NCI-H2227 (cell line): ENCODE data around the gene TMIE.

ENCODE experiments used
- DNase-seq: peaks from one replicate; lab custom pipeline; 2025; ENCODE audit not compliant: unreplicated experiment; lab: John Stamatoyannopoulos, UW

TMIE gene, protein sequence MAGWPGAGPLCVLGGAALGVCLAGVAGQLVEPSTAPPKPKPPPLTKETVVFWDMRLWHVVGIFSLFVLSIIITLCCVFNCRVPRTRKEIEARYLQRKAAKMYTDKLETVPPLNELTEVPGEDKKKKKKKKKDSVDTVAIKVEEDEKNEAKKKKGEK

DNA sequence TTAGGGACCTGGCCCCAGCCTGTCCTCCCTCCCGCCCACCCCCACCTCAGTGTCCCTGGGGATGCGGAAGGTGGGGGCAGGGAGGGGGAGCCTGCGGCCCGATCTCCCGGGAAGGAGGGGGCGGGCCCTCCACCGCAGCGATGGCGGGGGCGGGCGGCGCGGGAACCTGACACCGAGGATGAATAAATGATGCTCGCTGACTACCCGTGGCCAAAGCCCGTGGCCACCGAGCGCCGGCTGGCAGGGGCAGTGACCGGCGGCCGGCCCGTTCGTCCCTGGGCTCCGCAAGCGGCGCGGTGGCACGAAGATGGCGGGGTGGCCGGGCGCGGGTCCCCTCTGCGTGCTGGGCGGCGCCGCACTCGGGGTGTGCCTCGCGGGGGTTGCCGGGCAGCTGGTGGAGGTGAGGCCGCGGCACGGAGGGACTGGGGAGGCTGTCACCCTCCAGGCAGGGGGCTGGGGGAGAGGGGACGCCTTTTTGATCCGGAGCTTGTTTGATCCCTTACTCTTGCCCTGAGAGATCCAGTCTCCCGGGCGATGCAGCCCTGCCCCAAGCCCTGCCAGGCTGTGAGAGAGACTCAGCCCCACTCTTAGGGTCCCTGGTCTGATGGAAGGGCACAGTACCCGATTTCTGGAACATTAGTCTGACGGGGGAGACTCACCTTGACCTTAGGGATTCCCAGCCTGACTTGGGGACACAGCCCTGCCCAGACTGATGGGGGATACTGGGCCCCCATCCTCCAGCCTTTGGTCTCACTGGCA lies at the start of gene TMIE:
Gene TMIE, plus strand, starts transcription at position 212 of the 759 bp plus-strand sequence. Its CDS starts 96 bp downstream, at position 308.
- DNase-seq = peak; percentile 43

DNA sequence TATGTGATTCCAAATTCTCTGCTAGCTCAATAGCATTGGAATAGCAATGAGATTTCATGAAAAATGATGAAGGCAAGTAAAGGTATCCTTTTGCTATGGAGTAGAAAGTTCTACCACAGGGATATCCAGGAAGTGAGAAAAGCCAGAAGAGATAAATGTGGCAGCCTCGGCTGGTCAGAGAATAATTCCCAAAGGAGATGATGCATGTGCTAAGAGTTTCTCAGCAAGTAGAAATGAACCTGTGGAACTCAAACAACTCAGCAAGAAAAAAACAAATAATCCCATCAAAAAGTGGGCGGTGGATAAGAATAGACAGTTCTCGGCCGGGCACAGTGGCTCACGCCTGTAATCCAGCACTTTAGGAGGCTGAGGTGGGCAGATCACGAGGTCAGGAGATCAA lies 45.9 kb upstream of the TMIE start:
- DNase-seq = no peak

DNA sequence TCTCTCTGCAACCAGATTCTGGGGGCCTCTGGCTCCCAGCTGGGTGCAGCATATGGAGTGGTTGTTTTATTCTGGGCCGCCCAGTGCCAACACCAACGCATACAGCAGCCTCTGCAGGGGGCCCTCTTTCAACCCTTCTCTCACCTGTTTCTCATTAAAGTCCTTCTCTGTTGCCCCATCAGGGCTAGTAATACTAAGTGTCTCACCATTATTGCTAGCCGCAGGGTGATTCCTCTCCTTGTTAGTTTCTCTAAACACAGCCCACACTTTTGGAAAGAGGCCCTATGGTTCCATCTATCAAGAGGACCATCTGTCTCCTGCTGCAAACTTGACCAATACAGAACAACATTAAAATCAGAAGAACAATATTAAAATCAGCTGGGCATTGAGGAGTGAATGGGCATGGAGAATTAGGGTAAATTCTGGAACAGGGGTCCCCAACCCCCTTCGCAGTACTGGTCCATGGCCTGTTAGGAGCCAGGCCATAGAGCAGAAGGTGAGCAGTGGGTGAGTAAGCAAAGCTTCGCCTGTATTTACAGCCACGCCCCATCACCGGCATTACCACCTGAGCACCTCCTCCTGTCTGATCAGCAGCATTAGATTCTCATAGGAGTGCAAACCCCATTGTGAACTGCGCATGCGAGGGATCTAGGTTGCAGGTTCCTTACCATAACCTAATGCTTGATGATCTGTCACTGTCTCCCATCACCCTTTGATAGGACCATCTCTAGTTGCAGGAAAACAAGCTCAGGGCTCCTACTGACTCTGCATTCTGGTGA lies 44.2 kb upstream of the TMIE start:
- DNase-seq = no peak

DNA sequence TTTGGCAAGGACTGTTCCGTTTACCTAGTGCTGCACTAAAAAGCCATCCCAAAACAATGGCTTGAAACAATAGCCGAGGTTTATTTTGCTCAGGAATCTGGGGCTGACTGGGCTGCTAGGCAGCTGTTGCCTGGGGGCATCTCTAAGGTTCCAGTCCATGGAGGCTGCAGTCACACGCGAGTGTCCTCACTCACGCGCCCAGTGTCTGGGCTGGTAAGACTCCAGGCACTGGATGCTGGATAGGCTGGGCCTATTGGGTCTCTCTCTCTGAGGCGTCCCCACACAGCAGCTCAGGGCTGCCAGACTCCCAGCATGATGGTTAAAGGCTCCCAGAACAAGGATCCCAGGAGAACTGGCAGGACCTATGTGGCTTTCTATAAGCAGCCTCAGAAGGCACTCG lies 41.9 kb upstream of the TMIE start:
- DNase-seq = peak; percentile 6

DNA sequence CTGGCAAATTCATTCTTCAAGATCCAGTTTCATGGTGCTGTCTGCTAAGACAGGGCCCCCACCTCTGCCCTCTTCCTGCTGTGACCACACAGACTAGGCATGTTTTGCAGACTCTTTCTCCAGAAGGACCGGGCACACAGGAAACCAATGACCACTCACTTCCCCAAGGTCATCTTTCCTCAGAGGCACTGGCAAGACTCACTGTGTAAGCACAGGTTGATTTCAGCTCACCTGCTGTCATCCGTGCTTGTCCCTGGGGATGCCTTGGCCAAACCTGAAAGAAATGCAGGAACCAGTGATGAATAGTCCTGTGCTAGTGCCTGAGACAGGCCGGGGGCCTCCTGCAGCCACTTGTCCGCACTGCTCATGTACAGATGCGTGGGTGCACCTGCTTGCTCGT lies 41.2 kb upstream of the TMIE start:
- DNase-seq = no peak

DNA sequence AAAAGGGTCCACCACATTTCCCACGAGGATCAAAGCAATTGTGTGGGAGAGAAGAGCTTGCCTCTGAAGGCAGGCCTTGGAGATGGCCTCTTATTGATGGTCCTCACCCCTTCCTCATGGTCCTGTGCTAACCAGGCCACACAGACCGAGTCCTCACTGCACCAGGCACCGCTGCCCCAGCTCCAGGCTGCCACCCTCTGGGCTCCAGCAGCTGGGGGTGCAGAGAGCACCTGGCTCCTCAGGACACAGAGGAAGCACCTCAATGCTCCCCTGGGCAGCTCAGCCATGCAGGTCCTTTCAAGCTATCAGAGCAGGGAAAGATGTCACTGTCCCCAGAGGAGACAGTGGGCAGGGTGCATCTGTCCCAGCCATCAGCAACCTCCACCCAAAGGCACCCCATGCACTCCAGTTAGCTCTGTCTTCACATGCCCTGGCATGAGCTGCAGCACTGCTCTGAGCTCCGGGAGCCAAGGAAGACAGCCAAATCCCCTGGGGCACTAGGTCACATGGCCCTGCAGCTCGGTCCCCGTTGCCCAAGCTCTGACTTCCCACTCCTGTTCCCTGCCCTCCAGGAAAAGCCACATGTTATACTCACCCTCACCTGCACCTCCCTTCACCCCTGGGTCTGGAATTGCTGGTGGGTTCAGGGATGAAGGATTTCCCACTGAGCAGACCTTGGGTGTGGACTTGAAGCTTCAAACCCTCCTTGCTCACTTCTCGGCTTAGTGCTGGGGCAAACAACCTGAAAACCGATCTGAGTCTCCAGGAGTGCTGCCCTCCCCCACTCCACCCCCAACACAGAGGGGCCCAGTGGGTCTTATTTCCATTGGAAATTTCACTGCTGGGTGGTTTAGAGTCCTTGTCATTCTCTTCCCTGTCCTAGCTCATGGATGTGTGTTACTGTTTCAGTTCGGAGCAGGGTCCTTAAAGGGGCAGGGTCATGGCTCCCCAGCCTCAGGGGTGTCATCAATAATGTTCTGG lies 40.4 kb upstream of the TMIE start:
- DNase-seq = no peak

DNA sequence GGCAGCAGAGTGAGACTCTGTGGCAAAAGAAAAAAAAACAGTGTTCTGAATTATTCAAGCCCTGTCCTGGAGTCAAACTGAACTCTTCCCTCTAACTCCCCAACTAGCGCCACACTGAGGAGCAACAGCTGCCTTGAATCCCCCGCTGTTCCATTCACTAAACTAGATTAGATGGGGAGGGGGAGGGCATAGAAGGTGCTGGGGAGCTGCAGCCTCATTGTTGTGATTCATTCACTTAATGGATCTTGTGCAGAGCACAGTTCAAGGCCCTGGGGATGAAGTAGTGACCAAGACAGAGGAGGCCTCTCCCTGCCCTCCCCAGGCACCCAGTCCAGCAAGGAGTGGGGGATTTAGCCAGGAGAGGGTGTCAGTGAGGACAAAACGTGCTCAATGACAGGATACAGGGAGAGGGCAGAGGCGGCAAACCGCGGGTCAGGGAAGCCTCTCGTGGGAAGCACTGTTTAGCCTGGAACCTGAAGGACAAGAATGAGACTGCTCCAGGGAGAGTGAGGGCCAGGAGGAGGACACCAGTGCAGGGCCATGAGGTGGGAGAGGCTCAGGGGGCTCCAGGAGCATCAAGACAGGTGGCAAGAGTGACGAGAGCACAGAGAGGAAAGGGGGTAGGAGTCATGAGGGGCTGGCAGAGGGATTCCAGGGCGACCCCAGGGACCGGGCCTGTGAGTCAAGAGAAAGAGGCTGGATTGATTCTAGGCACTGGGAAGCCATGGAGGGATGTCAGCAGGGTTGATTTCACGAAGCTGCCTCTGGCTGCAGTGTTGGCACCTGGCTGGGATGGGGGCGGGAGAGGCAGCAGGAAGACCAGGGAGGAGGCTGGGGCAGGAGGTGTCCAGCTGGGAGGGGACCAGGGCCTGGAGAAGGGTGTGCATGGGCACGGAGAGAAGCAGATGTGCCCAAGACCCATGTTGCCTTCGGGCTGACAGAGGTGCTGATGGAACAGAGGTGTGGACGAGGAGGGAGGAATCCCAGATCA lies 39.1 kb upstream of the TMIE start:
- DNase-seq = no peak

DNA sequence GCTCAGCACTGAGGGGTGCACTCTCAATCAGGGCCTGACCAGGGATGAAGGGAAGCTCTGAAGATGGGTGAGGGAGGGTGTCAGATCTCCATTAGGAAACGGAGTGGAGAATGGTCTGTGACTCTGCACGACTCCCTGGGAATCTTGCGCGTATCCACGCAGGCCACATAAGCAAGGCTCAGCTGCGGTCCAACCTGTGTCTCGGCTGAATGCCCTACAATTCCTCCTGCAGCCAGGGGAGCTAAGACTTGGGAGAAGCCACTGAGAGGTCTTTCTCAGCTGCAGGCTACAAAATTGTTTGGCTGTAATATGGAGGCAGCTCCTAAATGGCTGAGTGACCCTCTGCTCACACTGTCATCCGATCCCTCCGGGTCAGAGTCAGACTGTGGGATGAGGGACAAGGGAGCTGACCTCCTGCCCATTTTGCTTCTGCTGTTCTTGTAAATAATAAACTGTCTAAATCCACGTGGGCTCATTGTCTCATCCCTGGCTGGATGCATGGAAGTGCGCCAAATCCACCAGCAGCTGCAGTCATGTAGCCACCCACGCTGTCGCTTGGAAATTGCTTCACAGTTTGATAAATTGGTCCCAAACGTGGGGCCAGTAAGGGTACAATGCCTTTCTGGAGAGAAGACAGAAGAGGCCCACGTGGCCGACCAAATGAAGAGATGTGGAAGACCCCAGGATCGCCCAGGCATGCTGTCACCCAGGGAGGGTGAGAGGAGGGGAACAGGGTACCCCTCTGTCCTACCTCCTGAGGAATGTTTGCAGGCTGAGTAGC lies 38.2 kb upstream of the TMIE start:
- DNase-seq = peak; percentile 16

DNA sequence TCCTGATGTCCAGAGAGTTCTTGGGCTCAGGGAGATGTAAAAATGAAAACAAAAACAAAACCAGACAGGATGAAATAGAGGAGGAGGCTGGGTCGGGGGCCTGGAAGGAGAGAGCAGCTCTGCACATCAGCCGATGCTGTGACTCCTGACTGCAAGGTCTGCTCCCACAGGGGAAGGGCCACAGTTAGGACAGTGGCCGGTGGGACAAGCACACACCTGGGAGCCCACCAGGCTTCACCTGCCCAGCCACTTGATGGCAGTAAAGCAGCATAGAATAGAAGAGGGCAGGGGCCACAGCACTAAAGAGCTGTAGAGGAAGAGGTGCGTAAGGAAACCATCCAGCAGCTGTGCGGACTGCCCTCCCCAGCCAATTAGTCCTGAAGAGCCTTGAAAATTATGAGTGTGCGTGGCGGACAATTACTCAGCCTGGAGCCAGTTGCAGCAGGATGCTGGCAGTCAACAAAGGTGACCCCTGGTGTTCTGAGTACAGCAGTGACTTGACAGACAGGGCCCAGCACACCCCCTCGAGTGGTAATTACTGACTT lies 37.5 kb upstream of the TMIE start:
- DNase-seq = peak; percentile 86

DNA sequence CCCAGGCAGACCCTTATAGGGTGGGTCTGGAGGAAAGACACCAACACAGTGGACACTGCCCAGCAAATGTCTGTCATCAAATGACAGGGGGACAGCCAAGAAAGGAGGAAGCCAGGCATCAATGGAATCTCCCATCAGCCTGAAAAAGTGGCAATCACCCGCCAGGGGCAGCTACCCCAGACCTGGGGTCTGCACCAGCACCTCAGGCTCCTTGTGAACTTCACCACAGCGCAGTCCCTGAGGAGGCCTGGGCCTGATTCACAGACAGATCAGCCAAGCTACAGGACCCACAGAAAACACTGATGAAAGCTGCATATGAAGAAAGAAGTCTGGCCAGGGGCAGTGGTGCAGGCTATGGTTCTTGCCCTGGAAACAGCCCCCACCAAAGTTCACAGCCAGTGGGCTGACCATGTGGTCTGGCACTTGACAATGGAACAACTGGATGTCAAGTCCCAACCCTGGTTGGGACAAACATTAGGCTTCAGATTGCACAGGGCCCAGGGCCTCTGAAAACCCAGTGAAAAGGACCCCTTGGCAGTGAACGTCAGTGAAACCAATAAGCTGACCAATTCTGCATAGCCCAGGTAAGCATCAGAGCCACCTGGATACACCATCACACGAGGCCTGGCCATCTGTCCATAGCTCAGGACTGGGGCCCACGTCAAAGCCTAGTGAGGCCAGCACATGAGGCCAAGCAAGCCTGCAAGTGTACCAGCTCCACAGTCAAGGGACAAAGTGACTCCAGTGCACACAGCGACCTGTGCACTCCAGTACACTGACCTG lies 36.8 kb upstream of the TMIE start:
- DNase-seq = no peak

DNA sequence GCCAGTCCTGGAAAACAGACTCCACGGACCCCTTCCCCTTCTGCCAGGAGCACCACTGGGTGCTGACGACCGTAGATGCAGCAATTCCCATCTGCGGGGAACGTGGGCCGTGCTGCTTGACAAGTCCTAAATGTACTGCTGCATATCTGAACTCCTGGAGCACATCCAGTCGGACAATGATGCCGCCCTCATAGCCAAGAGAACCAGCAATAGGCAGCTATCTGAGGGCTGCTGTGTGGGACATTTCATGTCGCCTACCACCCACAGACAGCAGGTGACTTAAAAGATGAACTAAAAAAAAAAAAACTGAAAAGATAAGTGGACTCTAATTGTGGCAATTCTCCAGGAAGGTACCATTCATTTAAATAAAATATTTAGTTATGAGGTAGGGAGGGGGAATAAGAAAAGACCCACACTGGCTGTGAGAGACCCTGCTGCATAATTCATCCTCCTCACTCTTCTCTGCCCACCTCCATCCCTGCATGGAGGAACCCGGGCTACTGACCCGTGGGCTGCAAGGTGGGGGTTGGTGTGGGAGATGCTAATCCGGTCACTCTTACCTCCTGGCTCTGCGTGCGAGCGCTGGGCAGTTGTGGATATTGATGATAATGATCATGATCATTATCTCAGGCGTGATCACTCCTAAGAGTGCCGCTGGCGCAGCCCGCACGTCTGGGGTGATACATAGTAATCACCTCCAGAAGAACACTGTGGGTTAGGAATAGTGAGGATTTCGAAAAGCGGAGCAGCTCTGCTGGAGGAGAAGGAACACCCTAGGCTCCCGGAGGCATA lies 36.0 kb upstream of the TMIE start:
- no peak for DNase-seq

DNA sequence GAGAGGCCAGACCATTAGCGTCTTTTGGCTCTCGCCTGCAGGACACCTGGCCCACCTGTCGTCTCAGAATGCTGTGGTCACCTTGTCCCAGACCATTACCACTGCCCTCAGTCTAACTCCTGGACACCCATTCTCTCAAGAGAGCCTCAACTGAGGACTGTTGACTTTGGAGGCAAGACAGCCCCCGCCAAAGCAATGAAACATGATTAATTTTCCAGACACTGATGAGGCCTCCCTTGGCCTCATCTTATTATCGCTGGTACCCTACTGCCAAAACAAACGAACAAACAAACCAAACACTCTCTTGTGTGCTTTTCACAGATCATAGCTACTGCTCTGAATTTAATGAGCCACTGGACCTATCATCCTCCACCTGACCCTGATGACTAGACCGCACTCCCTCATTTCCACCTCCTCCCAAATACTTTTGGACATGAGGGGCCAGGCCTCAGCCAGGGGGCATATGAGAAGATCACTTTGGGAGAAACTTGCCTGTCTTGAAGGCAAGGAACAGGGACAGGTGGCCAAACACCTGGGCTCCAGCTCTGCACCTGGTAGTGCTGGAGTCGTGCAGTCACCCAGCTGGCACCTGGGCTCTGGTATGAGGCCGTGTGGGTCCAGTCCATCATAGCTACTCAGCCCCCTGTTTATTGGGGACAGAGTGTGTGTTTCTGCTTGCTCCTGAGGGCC lies 35.3 kb upstream of the TMIE start:
- no peak for DNase-seq

DNA sequence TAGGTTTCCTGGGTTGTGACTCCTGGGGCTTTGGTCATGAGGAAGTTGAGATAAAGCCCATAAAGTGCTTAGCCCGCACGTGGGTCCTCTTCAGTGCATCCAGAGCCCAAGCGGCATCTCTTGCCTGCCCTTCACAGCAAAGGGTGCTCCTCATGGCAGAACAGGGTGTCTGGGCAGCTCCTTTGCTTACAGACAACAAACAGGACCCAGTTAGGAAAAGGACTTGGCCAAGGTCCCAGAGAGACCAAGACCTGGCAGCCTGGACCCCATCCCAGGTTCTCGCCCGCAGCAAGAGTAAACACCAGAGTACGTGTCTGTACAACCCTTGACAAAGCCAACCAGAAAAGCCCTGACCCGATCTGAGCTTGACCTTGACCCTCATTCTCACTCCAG lies 34.7 kb upstream of the TMIE start:
- DNase-seq = no peak

DNA sequence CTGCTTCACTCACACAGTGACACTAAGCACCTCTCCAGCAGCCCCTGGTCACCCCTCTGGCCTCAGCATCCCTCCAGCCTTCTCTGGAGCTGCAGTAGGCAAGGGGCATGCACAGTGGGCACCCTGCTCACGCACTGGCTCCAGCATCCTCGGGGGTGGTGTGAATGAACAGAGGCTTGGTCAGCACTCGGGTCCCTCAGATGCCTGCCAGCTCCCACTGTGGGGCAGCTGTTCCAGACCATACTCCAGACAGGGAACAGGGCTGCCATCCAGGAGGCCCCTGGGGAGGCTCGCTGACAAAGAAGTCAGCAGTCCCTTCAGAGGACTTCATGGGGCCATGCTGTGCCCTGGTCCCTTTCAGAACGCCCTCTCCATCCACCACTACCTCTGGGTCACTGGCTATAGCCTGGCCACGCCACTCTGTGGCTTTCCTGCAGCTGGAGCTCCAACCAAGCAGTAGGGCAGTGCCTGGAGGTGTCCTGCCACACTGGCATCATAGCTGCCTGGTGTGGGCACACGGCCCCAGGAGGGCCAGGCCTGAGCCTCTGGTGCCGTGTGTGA lies 34.1 kb upstream of the TMIE start:
- DNase-seq = no peak

DNA sequence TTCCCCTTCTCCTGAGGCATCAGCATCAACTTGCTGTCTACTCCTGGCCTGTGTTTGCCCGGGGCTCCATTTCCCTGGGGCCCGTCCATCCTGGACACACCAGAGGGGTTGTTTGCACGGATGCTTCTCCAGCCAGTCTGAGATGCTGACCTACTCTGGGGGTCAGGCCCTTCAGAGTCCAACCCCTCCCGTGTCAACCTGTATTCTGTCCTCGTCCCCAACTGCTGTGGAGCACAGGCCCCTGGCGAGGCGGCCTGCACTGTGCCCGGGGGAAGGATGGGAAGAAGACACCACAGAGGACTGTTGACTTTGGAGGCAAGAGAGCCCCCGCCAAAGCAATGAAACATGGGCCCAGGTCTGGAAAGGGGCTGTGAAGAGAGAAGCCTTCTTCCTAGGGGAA lies 33.5 kb upstream of the TMIE start:
- no peak for DNase-seq

DNA sequence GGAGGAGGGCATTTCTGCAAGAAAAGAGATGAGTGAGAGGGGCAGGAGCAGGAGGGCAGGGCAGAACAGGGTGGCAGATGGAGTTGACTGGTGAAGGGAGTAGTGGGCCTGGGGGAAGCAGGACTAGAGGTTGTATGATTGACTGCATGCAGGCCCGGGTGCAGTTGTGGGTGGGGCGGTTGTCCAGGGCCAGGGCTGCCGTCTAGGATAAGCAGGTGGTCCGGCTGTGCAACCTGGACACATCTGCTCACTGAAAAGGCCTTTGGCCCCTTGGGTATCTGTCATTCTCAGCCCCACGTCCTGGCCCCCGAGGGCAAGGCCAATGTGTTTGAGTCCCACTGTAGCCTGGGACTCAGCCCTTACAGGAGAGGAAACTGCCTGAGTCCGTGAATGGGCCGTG lies 33.1 kb upstream of the TMIE start:
- no peak for DNase-seq
